ACC112 (cell line): ENCODE measurements around the gene JADE3.

Source experiments
- H2AFZ ChIP-seq: fragments of 200-600 bp; sonication (generic); one replicate; pipeline ENCODE4 v1.6.0; 2017; ENCODE audit warnings: antibody characterized with exemption, low read length; ENCODE audit not compliant: unreplicated experiment
- H3K27ac ChIP-seq: fragments of 200-600 bp; sonication (generic); 2 replicates; pipeline ENCODE4 v1.5.1; 2014; ENCODE audit warnings: low read depth, mild to moderate bottlenecking, antibody characterized with exemption, low read length, moderate library complexity
- H3K27me3 ChIP-seq: fragments of 200-600 bp; sonication (generic); 2 replicates; pipeline ENCODE4 v1.6.1; 2014; ENCODE audit warnings: mild to moderate bottlenecking, antibody characterized with exemption, low read length, moderate library complexity, mixed read lengths; ENCODE audit not compliant: insufficient read depth
- H3K36me3 ChIP-seq: fragments of 200-600 bp; sonication (generic); 2 replicates; pipeline ENCODE4 v1.6.1; 2016; ENCODE audit warnings: mild to moderate bottlenecking, antibody characterized with exemption, low read length, moderate library complexity, mixed read lengths; ENCODE audit not compliant: insufficient read depth
- H3K4me1 ChIP-seq: fragments of 200-600 bp; sonication (generic); one replicate; pipeline ENCODE4 v1.6.1; 2016; ENCODE audit warnings: low read length, mixed read lengths; ENCODE audit not compliant: insufficient read depth, unreplicated experiment, control insufficient read depth
- H3K4me3 ChIP-seq: fragments of 200-600 bp; sonication (generic); 2 replicates; pipeline ENCODE4 v1.5.1; 2014; ENCODE audit warnings: mild to moderate bottlenecking, low read depth, low read length
- H3K79me2 ChIP-seq: fragments of 200-600 bp; sonication (generic); one replicate; pipeline ENCODE4 v1.6.0; 2016; ENCODE audit warnings: low read length; ENCODE audit not compliant: control insufficient read depth, unreplicated experiment, insufficient read depth

JADE3 gene

GRCh38 chrX:46912098-46912602 is at the start of gene JADE3:
Gene JADE3 (plus strand): TSS chrX:46912421. CDS start chrX:46984895, 72,474 bp downstream.
- Histone ChIP-seq H3K79me2 (peaks cover 11% of the 10 kb centered on the region), H3K36me3 (no peaks in the 10 kb centered on the region), H3K4me1 (peaks cover 5% of the 10 kb centered on the region), H3K4me3 (peak within 1 kb of the TSS; percentile 85), H2AFZ (peak within 1 kb of the TSS; percentile 50), H3K27me3 (no peaks in the 10 kb centered on the region), H3K27ac (no peak within 1 kb of the TSS)

- Histone ChIP-seq H2AFZ (no peak overlapping the region), H3K27ac (peak overlapping the region; percentile 16; the same call in 1 of the 2 replicates), H3K79me2 (peaks cover 4% of the 10 kb centered on the region), H3K27me3 (no peaks in the 10 kb centered on the region), H3K4me3 (no peak overlapping the region), H3K4me1 (peaks cover 13% of the 10 kb centered on the region), H3K36me3 (no peaks in the 10 kb centered on the region)
These were observed 49.1 kb upstream of the JADE3 start for GRCh38 chrX:46863072-46863471.

- Histone ChIP-seq H3K4me1 (peaks cover 13% of the 10 kb centered on the region), H3K27me3 (no peaks in the 10 kb centered on the region), H3K4me3 (no peak overlapping the region), H3K79me2 (peaks cover 4% of the 10 kb centered on the region), H3K27ac (peak overlapping the region; percentile 87), H2AFZ (no peak overlapping the region), H3K36me3 (no peaks in the 10 kb centered on the region)
These were observed 47.6 kb upstream of the JADE3 start for GRCh38 chrX:46864606-46865005.

GRCh38 chrX:46865281-46865680 is 46.9 kb upstream of the JADE3 start:
- H3K4me1 ChIP-seq = peaks cover 13% of the 10 kb centered on the region
- H3K79me2 ChIP-seq = peaks cover 4% of the 10 kb centered on the region
- no peaks in the 10 kb centered on the region for H3K36me3 ChIP-seq
- no peak overlapping the region for H2AFZ ChIP-seq
- no peak overlapping the region for H3K4me3 ChIP-seq
- H3K27ac ChIP-seq = peak overlapping the region; percentile 87
- no peaks in the 10 kb centered on the region for H3K27me3 ChIP-seq

GRCh38 chrX:46866726-46867125 is 45.5 kb upstream of the JADE3 start:
- Histone ChIP-seq H3K79me2 (peaks cover 4% of the 10 kb centered on the region), H3K27ac (no peak overlapping the region), H2AFZ (no peak overlapping the region), H3K4me1 (peaks cover 13% of the 10 kb centered on the region), H3K27me3 (no peaks in the 10 kb centered on the region), H3K36me3 (no peaks in the 10 kb centered on the region), H3K4me3 (no peak overlapping the region)

DNA sequence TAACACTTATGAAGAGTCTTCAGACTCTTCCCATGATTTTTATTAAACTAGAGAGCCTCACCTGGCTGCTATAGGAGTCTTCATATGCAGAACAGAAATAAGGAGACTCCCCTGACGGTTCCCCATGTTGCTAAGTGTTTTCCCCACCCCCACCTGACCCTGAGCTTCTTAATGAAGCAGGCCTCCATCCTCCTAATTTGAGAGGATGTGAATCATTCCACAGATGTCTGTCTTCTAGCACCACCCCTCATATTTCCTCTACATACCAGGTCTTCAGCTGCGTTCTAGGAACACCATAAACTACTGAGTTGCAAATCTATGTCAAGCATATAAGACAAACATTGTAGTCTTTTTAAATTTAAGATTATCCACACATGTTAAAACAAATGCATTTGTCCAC is 38.5 kb upstream of the JADE3 start:
- no peaks in the 10 kb centered on the region for H3K27me3 ChIP-seq

DNA sequence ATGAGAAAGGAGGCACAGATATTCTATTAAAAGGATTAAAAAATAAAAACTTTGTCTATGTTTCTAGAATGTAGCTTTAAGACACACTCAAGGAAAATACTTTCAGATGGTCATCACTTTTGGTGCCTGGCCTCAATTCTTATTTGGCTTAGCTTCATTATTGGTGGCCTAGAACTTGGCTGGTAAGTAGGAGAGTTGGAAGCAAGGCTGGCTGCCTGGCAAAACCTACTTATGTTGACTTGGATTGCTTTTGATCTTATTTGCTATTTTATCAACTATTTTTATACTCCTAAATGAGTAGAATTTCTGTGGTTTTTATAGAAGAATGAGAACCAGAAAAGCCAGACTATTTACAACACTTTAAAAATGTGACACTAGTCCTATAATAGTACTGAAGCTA is 35.3 kb upstream of the JADE3 start:
- no peak overlapping the region for H2AFZ ChIP-seq
- peaks cover 13% of the 10 kb centered on the region for H3K4me1 ChIP-seq
- no peaks in the 10 kb centered on the region for H3K27me3 ChIP-seq
- H3K27ac ChIP-seq = no peak overlapping the region
- no peaks in the 10 kb centered on the region for H3K36me3 ChIP-seq
- no peak overlapping the region for H3K4me3 ChIP-seq
- peaks cover 3% of the 10 kb centered on the region for H3K79me2 ChIP-seq

More for the DNA sequence above, 38.5 kb upstream of the JADE3 start:
- H3K79me2 ChIP-seq = peaks cover 3% of the 10 kb centered on the region
- H3K4me1 ChIP-seq = peaks cover 13% of the 10 kb centered on the region
- H2AFZ ChIP-seq = no peak overlapping the region
- no peaks in the 10 kb centered on the region for H3K36me3 ChIP-seq
- no peak overlapping the region for H3K27ac ChIP-seq
- H3K4me3 ChIP-seq = no peak overlapping the region

DNA sequence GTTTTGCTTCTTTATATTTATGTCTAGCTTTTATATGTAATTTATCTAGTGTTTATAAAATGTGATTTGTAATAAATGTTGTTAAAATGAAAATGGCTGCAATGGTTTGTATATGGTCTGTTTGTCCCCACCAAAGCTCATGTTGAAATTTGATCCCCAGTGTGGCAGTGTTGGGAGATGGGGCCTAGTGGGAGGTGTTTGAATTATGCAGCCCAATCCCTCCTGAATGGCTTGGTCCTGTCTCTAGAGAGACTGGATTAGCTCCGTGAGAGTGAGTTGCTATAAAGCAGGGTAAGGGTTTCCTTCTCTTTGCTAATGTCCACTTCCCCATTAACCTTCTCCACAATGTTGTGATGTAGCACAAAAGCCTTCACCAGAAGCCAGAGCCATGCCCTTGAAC is 30.0 kb upstream of the JADE3 start:
- Histone ChIP-seq H2AFZ (no peak overlapping the region), H3K4me1 (no peaks in the 10 kb centered on the region), H3K36me3 (no peaks in the 10 kb centered on the region), H3K27ac (no peak overlapping the region), H3K27me3 (no peaks in the 10 kb centered on the region), H3K79me2 (no peaks in the 10 kb centered on the region), H3K4me3 (no peak overlapping the region)

- Histone ChIP-seq H3K4me1 (no peaks in the 10 kb centered on the region), H3K79me2 (no peaks in the 10 kb centered on the region), H2AFZ (no peak overlapping the region), H3K27ac (no peak overlapping the region), H3K36me3 (no peaks in the 10 kb centered on the region), H3K27me3 (no peaks in the 10 kb centered on the region), H3K4me3 (no peak overlapping the region)
These were observed 27.4 kb upstream of the JADE3 start for GRCh38 chrX:46884799-46885198.

- Histone ChIP-seq H3K36me3 (no peaks in the 10 kb centered on the region), H3K79me2 (no peaks in the 10 kb centered on the region), H3K27me3 (no peaks in the 10 kb centered on the region), H3K4me1 (no peaks in the 10 kb centered on the region), H3K27ac (no peak overlapping the region), H2AFZ (no peak overlapping the region), H3K4me3 (no peak overlapping the region)
These were observed 14.0 kb upstream of the JADE3 start for GRCh38 chrX:46898207-46898606.

DNA sequence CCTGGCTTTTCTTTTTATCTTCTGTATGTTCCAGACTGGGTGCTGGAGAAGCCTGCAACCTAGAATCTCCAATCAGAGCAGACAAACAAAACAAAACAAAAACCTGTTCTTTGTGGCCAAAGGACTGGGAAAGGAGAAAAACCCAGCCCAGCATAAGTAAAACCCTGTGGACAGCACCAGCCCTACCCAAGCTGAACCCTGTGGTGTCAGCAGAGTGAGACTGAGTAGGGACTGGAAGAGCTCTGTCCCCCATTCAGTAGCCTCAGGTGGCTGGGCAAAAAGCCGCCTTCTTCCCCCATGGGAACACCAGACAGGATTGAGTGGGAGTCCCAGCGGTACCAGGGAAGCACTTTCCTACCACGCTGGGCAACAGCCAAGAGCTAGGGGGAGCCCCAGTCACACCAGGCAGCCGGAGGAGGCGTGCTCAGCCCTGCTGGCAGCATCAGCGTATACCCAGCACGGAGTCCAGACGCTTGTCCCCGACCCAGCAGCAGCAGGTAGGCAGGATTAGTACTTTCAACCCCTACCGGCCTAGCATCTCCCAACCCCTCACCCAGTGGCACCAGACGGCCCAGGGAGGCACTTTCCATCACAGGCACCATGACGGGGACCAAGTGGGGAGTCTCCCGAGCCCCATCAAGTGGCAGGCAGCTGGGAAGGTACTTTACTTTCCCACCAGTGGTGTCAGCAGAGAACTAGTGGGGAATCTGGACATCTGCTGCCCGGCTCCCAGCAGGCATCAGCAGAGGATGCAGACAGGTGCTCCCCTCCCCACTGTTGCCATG is 8.6 kb upstream of the JADE3 start:
- Histone ChIP-seq H2AFZ (peak overlapping the region; percentile 50), H3K36me3 (no peaks in the 10 kb centered on the region), H3K27ac (no peak overlapping the region), H3K79me2 (no peaks in the 10 kb centered on the region), H3K4me3 (peak overlapping the region; percentile 87), H3K27me3 (no peaks in the 10 kb centered on the region), H3K4me1 (no peaks in the 10 kb centered on the region)
